GM23338 (cell line): ENCODE data around the gene ENOX2. TPM values are rescaled to one million over a fixed set of nuclear protein-coding genes. Genes with fewer than 3 reads are reported as not detected.

Experiments
- ATAC-seq: fragments of 200-7000 bp; cut with Tn5 transposase; 3 replicates; pipeline ENCODE4 v1.9.1; 2020
- DNase-seq: peaks from one replicate; pipeline ENCODE4 v3.0.0-alpha.2; 2015; ENCODE audit warnings: low spot score
- H2AFZ ChIP-seq: fragments of 200-600 bp; sonication (generic); 2 replicates; pipeline ENCODE4 v1.8.0; 2016; ENCODE audit warnings: antibody characterized with exemption, mild to moderate bottlenecking, moderate library complexity
- H3F3A ChIP-seq: fragments of 200-600 bp; sonication (generic); replicated peaks from 2 replicates; pipeline ENCODE4 v1.8.0; 2017; ENCODE audit warnings: antibody characterized with exemption, mixed run types, low read depth
- H3K27ac ChIP-seq: fragments of 200-600 bp; sonication (generic); 2 replicates; pipeline ENCODE4 v1.6.1; 2016; ENCODE audit warnings: low read depth
- H3K27me3 ChIP-seq: fragments of 200-600 bp; sonication (generic); 2 replicates; pipeline ENCODE4 v1.8.0; 2016; ENCODE audit warnings: mild to moderate bottlenecking, mixed run types, moderate library complexity; ENCODE audit not compliant: insufficient read depth
- H3K36me3 ChIP-seq: fragments of 200-600 bp; sonication (generic); 2 replicates; pipeline ENCODE4 v1.8.0; 2016; ENCODE audit warnings: mild to moderate bottlenecking; ENCODE audit not compliant: insufficient read depth
- H3K4me1 ChIP-seq: fragments of 200-600 bp; sonication (generic); 2 replicates; pipeline ENCODE4 v1.8.0; 2016; ENCODE audit warnings: mild to moderate bottlenecking, moderate library complexity; ENCODE audit not compliant: insufficient read depth
- H3K4me2 ChIP-seq: fragments of 200-600 bp; sonication (generic); 2 replicates; pipeline ENCODE4 v1.7.1; 2017; ENCODE audit warnings: mixed run types
- H3K4me3 ChIP-seq: fragments of 200-600 bp; sonication (generic); 2 replicates; pipeline ENCODE4 v1.6.1; 2016; ENCODE audit warnings: mixed run types
- H3K79me2 ChIP-seq: fragments of 200-600 bp; sonication (generic); replicated peaks from 2 replicates; pipeline ENCODE4 v1.8.0; 2017; ENCODE audit warnings: mild to moderate bottlenecking; ENCODE audit not compliant: insufficient read depth
- H3K9me2 ChIP-seq: fragments of 200-600 bp; sonication (generic); 2 replicates; pipeline ENCODE4 v1.8.0; 2017; ENCODE audit not compliant: insufficient read depth
- H4K20me1 ChIP-seq: fragments of 200-600 bp; sonication (generic); replicated peaks from 2 replicates; pipeline ENCODE4 v1.8.0; 2017; ENCODE audit warnings: mild to moderate bottlenecking; ENCODE audit not compliant: insufficient read depth
- H3K27ac Mint-ChIP-seq: 2 replicates; pipeline ENCODE4 v1.8.0; 2020; ENCODE audit warnings: inconsistent platforms, mild to moderate bottlenecking, moderate library complexity, mixed read lengths
- H3K27me3 Mint-ChIP-seq: 3 replicates; pipeline ENCODE4 v1.8.0; 2022; ENCODE audit warnings: low read depth, mild to moderate bottlenecking, moderate library complexity, mixed read lengths, inconsistent platforms; ENCODE audit not compliant: insufficient read depth, poor library complexity
- H3K36me3 Mint-ChIP-seq: 3 replicates; pipeline ENCODE4 v1.8.0; 2021; ENCODE audit warnings: low read depth, mild to moderate bottlenecking, inconsistent platforms, moderate library complexity, mixed read lengths
- H3K4me1 Mint-ChIP-seq: 3 replicates; pipeline ENCODE4 v1.8.0; 2020; ENCODE audit warnings: mild to moderate bottlenecking, inconsistent platforms, mixed read lengths
- H3K4me3 Mint-ChIP-seq: 3 replicates; pipeline ENCODE4 v1.8.0; 2021; ENCODE audit warnings: moderate library complexity, mild to moderate bottlenecking, inconsistent platforms, mixed read lengths
- H3K9me3 Mint-ChIP-seq: 3 replicates; pipeline ENCODE4 v1.8.0; 2020; ENCODE audit warnings: moderate library complexity, mild to moderate bottlenecking, inconsistent platforms, mixed read lengths
- CREB1 ChIP-seq: fragments of 250-450 bp; sonication (Bioruptor Pico); IDR thresholded peaks from 2 replicates; pipeline ENCODE4 v1.5.0; 2020; ENCODE audit warnings: low read depth, mild to moderate bottlenecking, moderate library complexity
- EZH2 ChIP-seq: fragments of 200-600 bp; sonication (generic); IDR thresholded peaks from one replicate; pipeline ENCODE4 v1.8.0; 2017; ENCODE audit warnings: antibody characterized with exemption, mild to moderate bottlenecking, low read depth; ENCODE audit not compliant: unreplicated experiment
- EZH2phosphoT487 ChIP-seq: fragments of 200-600 bp; sonication (generic); IDR thresholded peaks from one replicate; pipeline ENCODE4 v1.8.1; 2018; ENCODE audit warnings: antibody characterized with exemption; ENCODE audit not compliant: unreplicated experiment
- JUNB ChIP-seq: IDR thresholded peaks from one replicate; pipeline ENCODE4 v1.6.1; 2016; ENCODE audit warnings: antibody characterized with exemption; ENCODE audit not compliant: unreplicated experiment
- NANOG ChIP-seq: IDR thresholded peaks from 2 replicates; pipeline ENCODE4 v1.6.1; 2016; ENCODE audit warnings: antibody characterized with exemption, borderline replicate concordance
- POLR2AphosphoS5 ChIP-seq: IDR thresholded peaks from 2 replicates; pipeline ENCODE4 v1.6.1; 2016; ENCODE audit warnings: antibody characterized with exemption, low read depth
- STAT1 ChIP-seq: IDR thresholded peaks from one replicate; pipeline ENCODE4 v1.6.1; 2016; ENCODE audit warnings: antibody characterized with exemption; ENCODE audit not compliant: unreplicated experiment
- ZNF114 ChIP-seq: fragments of 250-450 bp; sonication (Bioruptor Pico); IDR thresholded peaks from 2 replicates; pipeline ENCODE4 v1.5.0; 2020; ENCODE audit warnings: mild to moderate bottlenecking, moderate library complexity
- ZNF331 ChIP-seq: fragments of 250-450 bp; sonication (Bioruptor Pico); IDR thresholded peaks from 2 replicates; pipeline ENCODE4 v1.5.0; 2020; ENCODE audit warnings: low read depth, mild to moderate bottlenecking, moderate library complexity
- polyA plus RNA-seq: library from polyadenylated mRNA; unstranded; fragments of >200 nt; fragmentation: Nextera tagmentation; extraction: Ambion mirVana; gene quantifications from 2 replicates; pipeline ENCODE4 v1.2.1, GENCODE V29; 2016
- total RNA-seq: library from RNA; depleted of rRNA; stranded (reverse); fragments of >200 nt; shearing (Covaris generic); gene quantifications from 2 replicates; pipeline ENCODE4 v1.2.3, GENCODE V29; 2014
- TF ChIP-seq, protein P1 (sequence below): IDR thresholded peaks from 2 replicates; pipeline ENCODE4 v1.6.1; 2016; ENCODE audit warnings: antibody characterized with exemption
- TF ChIP-seq, protein P2 (sequence below): fragments of 250-450 bp; sonication (Bioruptor Pico); IDR thresholded peaks from 2 replicates; pipeline ENCODE4 v1.5.0; 2020; ENCODE audit warnings: mild to moderate bottlenecking, moderate library complexity
- TF ChIP-seq, protein P3 (sequence below): IDR thresholded peaks from one replicate; pipeline ENCODE4 v1.6.1; 2018; ENCODE audit warnings: antibody characterized with exemption; ENCODE audit not compliant: unreplicated experiment
- TF ChIP-seq, protein P4 (sequence below), 2 experiments: fragments of 200-600 bp in 1 of 2; sonication (generic) in 1 of 2; conservative IDR thresholded peaks; 2 replicates each; pipeline versions ENCODE4 v1.5.1 to v1.6.1; 2016 to 2017; ENCODE audit warnings: antibody characterized with exemption in 2 of 2, low read depth in 2 of 2, mild to moderate bottlenecking in 2 of 2, moderate library complexity in 1 of 2

Gene ENOX2
- total and polyA plus RNA-seq, 2 experiments from 2014 or later: 9.6 to 11.2 TPM

- ATAC-seq (no peak), DNase-seq (no peak)
- H3K79me2 ChIP-seq: no peaks in the 10 kb centered on the region
- Mint-ChIP-seq H3K4me3 (no peak overlapping the region), H3K27ac (no peak overlapping the region), H3K27me3 (no peaks in the 10 kb centered on the region), H3K4me1 (no peaks in the 10 kb centered on the region), H3K9me3 (no peaks in the 10 kb centered on the region), H3K36me3 (no peaks in the 10 kb centered on the region)
- no peaks in the 10 kb centered on the region for H4K20me1 ChIP-seq
- no peaks in the 10 kb centered on the region for H3K27me3 ChIP-seq
- no peaks in the 10 kb centered on the region for H3K9me2 ChIP-seq
- no peak overlapping the region for H3K4me3 ChIP-seq
- H3K27ac ChIP-seq: no peak overlapping the region
- no peaks in the 10 kb centered on the region for H3F3A ChIP-seq
- no peak for TF ChIP-seq EZH2phosphoT487
- no peak for TF ChIP-seq ZNF114 (CRISPR knock-in tag)
- no peak for TF ChIP-seq NANOG
- TF ChIP-seq CREB1 (CRISPR knock-in tag): no peak
- no peak for TF ChIP-seq STAT1
- TF ChIP-seq, protein P1, sequence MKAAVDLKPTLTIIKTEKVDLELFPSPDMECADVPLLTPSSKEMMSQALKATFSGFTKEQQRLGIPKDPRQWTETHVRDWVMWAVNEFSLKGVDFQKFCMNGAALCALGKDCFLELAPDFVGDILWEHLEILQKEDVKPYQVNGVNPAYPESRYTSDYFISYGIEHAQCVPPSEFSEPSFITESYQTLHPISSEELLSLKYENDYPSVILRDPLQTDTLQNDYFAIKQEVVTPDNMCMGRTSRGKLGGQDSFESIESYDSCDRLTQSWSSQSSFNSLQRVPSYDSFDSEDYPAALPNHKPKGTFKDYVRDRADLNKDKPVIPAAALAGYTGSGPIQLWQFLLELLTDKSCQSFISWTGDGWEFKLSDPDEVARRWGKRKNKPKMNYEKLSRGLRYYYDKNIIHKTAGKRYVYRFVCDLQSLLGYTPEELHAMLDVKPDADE: no peak
- no peak for TF ChIP-seq JUNB
- no peak for TF ChIP-seq ZNF331 (CRISPR knock-in tag)
- no peak for TF ChIP-seq EZH2
- TF ChIP-seq POLR2AphosphoS5: no peak
- TF ChIP-seq, protein P2, sequence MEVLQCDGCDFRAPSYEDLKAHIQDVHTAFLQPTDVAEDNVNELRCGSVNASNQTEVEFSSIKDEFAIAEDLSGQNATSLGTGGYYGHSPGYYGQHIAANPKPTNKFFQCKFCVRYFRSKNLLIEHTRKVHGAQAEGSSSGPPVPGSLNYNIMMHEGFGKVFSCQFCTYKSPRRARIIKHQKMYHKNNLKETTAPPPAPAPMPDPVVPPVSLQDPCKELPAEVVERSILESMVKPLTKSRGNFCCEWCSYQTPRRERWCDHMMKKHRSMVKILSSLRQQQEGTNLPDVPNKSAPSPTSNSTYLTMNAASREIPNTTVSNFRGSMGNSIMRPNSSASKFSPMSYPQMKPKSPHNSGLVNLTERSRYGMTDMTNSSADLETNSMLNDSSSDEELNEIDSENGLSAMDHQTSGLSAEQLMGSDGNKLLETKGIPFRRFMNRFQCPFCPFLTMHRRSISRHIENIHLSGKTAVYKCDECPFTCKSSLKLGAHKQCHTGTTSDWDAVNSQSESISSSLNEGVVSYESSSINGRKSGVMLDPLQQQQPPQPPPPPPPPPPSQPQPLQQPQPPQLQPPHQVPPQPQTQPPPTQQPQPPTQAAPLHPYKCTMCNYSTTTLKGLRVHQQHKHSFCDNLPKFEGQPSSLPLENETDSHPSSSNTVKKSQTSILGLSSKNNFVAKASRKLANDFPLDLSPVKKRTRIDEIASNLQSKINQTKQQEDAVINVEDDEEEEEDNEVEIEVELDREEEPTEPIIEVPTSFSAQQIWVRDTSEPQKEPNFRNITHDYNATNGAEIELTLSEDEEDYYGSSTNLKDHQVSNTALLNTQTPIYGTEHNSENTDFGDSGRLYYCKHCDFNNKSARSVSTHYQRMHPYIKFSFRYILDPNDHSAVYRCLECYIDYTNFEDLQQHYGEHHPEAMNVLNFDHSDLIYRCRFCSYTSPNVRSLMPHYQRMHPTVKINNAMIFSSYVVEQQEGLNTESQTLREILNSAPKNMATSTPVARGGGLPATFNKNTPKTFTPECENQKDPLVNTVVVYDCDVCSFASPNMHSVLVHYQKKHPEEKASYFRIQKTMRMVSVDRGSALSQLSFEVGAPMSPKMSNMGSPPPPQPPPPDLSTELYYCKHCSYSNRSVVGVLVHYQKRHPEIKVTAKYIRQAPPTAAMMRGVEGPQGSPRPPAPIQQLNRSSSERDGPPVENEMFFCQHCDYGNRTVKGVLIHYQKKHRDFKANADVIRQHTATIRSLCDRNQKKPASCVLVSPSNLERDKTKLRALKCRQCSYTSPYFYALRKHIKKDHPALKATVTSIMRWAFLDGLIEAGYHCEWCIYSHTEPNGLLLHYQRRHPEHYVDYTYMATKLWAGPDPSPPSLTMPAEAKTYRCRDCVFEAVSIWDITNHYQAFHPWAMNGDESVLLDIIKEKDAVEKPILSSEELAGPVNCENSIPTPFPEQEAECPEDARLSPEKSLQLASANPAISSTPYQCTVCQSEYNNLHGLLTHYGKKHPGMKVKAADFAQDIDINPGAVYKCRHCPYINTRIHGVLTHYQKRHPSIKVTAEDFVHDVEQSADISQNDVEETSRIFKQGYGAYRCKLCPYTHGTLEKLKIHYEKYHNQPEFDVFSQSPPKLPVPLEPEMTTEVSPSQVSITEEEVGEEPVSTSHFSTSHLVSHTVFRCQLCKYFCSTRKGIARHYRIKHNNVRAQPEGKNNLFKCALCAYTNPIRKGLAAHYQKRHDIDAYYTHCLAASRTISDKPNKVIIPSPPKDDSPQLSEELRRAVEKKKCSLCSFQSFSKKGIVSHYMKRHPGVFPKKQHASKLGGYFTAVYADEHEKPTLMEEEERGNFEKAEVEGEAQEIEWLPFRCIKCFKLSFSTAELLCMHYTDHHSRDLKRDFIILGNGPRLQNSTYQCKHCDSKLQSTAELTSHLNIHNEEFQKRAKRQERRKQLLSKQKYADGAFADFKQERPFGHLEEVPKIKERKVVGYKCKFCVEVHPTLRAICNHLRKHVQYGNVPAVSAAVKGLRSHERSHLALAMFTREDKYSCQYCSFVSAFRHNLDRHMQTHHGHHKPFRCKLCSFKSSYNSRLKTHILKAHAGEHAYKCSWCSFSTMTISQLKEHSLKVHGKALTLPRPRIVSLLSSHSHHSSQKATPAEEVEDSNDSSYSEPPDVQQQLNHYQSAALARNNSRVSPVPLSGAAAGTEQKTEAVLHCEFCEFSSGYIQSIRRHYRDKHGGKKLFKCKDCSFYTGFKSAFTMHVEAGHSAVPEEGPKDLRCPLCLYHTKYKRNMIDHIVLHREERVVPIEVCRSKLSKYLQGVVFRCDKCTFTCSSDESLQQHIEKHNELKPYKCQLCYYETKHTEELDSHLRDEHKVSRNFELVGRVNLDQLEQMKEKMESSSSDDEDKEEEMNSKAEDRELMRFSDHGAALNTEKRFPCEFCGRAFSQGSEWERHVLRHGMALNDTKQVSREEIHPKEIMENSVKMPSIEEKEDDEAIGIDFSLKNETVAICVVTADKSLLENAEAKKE: no peak
- TF ChIP-seq, protein P3, sequence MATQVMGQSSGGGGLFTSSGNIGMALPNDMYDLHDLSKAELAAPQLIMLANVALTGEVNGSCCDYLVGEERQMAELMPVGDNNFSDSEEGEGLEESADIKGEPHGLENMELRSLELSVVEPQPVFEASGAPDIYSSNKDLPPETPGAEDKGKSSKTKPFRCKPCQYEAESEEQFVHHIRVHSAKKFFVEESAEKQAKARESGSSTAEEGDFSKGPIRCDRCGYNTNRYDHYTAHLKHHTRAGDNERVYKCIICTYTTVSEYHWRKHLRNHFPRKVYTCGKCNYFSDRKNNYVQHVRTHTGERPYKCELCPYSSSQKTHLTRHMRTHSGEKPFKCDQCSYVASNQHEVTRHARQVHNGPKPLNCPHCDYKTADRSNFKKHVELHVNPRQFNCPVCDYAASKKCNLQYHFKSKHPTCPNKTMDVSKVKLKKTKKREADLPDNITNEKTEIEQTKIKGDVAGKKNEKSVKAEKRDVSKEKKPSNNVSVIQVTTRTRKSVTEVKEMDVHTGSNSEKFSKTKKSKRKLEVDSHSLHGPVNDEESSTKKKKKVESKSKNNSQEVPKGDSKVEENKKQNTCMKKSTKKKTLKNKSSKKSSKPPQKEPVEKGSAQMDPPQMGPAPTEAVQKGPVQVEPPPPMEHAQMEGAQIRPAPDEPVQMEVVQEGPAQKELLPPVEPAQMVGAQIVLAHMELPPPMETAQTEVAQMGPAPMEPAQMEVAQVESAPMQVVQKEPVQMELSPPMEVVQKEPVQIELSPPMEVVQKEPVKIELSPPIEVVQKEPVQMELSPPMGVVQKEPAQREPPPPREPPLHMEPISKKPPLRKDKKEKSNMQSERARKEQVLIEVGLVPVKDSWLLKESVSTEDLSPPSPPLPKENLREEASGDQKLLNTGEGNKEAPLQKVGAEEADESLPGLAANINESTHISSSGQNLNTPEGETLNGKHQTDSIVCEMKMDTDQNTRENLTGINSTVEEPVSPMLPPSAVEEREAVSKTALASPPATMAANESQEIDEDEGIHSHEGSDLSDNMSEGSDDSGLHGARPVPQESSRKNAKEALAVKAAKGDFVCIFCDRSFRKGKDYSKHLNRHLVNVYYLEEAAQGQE: no peak
- TF ChIP-seq, protein P4, sequence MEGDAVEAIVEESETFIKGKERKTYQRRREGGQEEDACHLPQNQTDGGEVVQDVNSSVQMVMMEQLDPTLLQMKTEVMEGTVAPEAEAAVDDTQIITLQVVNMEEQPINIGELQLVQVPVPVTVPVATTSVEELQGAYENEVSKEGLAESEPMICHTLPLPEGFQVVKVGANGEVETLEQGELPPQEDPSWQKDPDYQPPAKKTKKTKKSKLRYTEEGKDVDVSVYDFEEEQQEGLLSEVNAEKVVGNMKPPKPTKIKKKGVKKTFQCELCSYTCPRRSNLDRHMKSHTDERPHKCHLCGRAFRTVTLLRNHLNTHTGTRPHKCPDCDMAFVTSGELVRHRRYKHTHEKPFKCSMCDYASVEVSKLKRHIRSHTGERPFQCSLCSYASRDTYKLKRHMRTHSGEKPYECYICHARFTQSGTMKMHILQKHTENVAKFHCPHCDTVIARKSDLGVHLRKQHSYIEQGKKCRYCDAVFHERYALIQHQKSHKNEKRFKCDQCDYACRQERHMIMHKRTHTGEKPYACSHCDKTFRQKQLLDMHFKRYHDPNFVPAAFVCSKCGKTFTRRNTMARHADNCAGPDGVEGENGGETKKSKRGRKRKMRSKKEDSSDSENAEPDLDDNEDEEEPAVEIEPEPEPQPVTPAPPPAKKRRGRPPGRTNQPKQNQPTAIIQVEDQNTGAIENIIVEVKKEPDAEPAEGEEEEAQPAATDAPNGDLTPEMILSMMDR (conservative IDR thresholded peaks at IDR 0.05; ENCODE audit: low read depth in 2 of 2): no peak
- H3K4me2 ChIP-seq: no peak overlapping the region
- no peaks in the 10 kb centered on the region for H3K4me1 ChIP-seq
- no peak overlapping the region for H2AFZ ChIP-seq
- H3K36me3 ChIP-seq: no peaks in the 10 kb centered on the region
Observed at GRCh38 chrX:130593911-130594310, 309.1 kb downstream of the ENOX2 start.
